Measurements from ENCODE around the gene IGLL1. TPM values are rescaled to one million over a fixed set of nuclear protein-coding genes. Genes with fewer than 3 reads are reported as not detected.
"Not testable (repeated sequence)": the region's sequence is repeated elsewhere in the genome, so short reads cannot be mapped to it uniquely, and the experiment has no call there.

Gene IGLL1
- total RNA-seq, 1 experiment from 2014 or later, result not detected

DNA sequence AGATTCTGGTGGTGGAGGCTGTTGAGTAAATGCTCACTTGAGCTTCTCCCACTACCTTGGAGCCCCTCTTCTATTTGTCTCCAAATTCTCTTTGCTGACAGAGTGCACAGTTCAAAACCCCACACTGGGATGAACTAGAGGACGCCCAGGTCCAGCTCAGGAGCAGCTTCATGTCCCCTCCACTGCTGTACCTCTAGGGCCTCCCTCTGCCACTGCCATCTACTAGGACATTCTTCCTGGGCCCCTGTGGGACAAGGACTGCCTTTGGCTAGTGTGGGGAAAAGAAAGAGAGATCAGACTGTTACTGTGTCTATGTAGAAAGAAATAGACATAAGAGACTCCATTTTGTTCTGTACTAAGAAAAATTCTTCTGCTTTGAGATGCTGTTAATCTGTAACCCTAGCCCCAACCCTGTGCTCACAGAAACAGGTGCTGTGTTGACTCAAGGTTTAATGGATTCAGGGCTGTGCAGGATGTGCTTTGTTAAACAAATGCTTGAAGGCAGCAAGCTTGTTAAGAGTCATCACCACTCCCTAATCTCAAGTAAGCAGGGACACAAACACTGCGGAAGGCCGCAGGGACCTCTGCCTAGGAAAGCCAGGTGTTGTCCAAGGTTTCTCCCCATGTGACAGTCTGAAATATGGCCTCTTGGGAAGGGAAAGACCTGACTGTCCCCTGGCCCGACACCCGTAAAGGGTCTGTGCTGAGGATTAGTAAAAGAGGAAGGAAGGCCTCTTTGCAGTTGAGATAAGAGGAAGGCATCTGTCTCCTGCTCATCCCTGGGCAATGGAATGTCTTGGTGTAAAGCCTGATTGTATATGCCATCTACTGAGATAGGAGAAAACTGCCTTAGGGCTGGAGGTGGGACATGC is 44.1 kb downstream of the IGLL1 start:
- DNase-seq; H3K36me3 ChIP-seq (replicated peaks; ENCODE audit: control insufficient read depth, insufficient read depth, low read length); H3K4me3 ChIP-seq (ENCODE audit: insufficient read depth, low read depth, low read length): not testable (repeated sequence)
- peaks cover 16% of the 10 kb centered on the region; the same call in 1 of the 2 replicates for H3K27me3 ChIP-seq (ENCODE audit: control insufficient read depth, insufficient read depth, low read length)

DNA sequence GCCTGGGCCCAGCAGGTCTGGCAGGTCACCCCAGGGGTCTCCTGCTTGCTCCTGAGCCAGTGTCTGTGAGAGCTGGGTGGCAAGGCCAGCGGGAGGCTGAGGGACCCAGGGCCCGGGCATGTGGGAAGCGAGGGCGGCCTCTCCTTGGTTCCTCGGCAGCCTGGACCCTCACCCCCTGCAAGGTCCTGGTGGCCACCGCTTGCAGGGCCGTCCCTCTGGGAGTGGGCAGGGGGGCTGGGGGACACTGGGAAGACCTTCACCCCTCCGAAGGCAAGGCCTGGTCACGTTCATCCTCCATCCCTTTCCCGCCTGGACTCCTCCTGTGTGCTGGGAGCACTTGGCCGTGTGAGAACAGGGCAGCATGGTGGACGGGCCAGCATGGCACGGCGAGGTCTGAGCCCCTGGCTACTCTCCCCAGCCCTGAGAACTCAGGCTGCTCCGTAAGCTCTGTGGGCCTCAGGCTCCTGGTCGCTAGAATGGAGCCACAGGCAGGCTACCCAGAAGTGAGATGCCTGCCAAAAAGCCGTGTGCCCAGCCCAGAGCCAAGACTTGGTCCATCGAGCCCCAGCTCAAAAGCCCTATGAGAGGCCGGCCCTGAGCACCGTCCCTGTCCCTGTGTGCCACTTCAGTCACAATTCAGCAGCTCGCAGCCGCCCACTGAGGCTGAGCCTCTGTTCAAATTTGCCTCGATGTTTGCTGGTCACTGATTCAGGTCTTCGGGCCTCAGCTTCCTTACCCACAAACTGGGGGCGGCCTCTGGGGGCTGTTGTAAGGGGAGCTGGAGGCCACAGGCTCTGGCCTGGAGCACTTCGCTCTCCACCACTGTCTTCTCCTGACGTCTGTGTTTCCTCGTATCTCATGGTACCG is 45.0 kb downstream of the IGLL1 start:
- peaks cover 16% of the 10 kb centered on the region; the same call in 1 of the 2 replicates for H3K27me3 ChIP-seq (ENCODE audit: control insufficient read depth, insufficient read depth, low read length)
- peak; percentile 27 for DNase-seq
- H3K36me3 ChIP-seq (replicated peaks; ENCODE audit: control insufficient read depth, insufficient read depth, low read length), result no peaks in the 10 kb centered on the region
- H3K4me3 ChIP-seq (ENCODE audit: insufficient read depth, low read depth, low read length), result no peak overlapping the region

DNA sequence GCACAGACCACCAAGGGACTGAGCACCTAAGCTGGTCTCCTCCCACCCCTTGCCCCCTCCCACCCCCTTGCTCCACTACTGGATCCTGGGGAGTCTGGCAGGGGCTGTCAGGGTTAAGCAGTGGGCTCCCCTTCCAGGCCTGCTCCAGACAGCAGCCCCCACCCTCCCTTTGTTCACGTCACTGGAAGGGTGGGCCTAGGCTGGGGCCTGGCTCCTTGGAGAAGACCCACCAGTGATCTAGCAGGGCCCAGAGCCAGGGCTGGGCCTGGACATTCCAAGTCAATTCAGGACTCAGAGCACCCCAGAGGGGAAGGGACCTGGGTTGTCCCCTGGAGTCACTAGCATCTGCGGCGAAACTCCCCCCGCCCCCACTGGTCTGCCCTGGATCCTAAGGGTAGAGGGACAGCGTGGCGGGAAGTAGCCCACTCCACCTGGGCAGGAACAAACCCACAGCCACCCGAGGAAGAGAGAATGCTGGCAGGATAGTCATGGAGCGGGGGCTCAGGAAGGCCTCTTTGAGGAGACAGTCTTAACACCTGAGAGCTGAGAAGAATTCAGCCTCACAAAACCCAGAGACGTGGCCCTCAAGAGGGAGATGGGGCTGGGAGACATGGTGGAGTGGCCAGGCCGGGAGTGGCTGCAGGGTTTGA is 45.8 kb downstream of the IGLL1 start:
- Histone ChIP-seq H3K4me3 (ENCODE audit: insufficient read depth, low read depth, low read length) (no peak overlapping the region), H3K36me3 (replicated peaks; ENCODE audit: control insufficient read depth, insufficient read depth, low read length) (no peaks in the 10 kb centered on the region), H3K27me3 (ENCODE audit: control insufficient read depth, insufficient read depth, low read length) (peaks cover 16% of the 10 kb centered on the region; the same call in 1 of the 2 replicates)
- DNase-seq, result peak; percentile 55

DNA sequence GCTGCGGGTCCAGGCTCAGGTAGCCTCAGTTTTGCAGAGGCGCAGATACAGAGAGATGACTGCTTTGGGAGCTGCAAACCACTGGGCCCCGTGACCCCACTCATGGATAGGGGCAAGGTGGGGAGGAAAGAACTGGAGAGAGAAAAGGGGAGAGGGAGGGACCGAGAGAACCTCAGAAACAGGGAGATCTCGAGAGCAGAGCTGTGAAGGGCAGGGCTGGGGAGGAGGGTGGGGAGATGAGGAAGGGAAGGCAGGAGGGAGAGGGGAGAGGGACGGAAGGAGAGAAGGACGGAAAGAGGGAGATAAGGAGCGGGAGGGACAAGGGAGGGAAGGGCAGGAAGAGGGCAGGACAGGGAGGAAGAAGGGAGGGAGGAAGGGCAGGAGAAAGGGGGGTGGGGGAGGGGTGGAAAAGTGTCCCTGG is 46.3 kb downstream of the IGLL1 start:
- H3K4me3 ChIP-seq (ENCODE audit: insufficient read depth, low read depth, low read length), result peak overlapping the region; percentile 37
- no peak for DNase-seq
- H3K36me3 ChIP-seq (replicated peaks; ENCODE audit: control insufficient read depth, insufficient read depth, low read length), result no peaks in the 10 kb centered on the region
- peaks cover 16% of the 10 kb centered on the region; the same call in 1 of the 2 replicates for H3K27me3 ChIP-seq (ENCODE audit: control insufficient read depth, insufficient read depth, low read length)

DNA sequence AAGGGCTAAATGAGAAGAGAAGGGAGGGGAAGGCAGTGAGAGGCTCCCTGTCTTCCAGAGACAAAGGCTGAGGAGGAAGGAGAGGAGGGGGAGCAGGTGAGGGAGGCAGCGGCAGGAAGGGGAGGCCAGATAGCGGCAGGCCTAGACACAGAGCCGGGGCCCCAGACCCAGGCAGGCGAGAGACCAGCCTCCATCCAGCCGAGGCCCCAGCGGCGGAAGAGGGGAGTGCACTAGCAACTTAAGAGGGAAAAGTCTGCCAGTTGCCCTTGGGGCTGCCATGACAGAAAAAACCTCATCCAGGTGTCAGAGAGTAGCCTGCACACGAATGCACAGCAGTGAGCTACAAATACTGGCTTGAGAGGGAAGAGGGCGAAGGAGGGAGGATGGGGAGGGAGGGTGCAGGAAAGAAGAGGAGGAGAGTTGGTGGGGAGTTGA is 46.7 kb downstream of the IGLL1 start:
- H3K27me3 ChIP-seq (ENCODE audit: control insufficient read depth, insufficient read depth, low read length), result peaks cover 16% of the 10 kb centered on the region; the same call in 1 of the 2 replicates
- peak overlapping the region; percentile 37 for H3K4me3 ChIP-seq (ENCODE audit: insufficient read depth, low read depth, low read length)
- no peaks in the 10 kb centered on the region for H3K36me3 ChIP-seq (replicated peaks; ENCODE audit: control insufficient read depth, insufficient read depth, low read length)
- peak; percentile 92 for DNase-seq

DNA sequence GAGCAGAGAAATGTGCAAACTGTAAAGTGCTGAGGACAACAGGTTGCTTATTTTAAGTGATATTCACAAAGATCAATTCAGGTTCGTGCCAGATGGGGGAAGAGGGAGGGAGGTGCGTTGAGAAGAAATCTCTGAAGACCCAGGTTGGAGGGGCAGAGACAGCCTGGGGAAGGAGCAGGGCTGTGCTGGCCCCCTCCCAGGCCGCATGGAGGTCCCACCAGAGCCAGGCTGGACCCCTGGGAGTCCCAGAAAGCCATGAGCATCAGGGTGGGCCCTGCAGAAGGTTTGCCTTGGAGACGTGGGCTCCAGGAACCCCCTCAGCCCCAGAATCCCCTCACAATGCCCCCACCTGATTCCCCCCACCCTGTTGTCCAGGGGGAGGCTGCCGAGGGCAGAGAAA is 47.4 kb downstream of the IGLL1 start:
- H3K4me3 ChIP-seq (ENCODE audit: insufficient read depth, low read depth, low read length), result no peak overlapping the region

DNA sequence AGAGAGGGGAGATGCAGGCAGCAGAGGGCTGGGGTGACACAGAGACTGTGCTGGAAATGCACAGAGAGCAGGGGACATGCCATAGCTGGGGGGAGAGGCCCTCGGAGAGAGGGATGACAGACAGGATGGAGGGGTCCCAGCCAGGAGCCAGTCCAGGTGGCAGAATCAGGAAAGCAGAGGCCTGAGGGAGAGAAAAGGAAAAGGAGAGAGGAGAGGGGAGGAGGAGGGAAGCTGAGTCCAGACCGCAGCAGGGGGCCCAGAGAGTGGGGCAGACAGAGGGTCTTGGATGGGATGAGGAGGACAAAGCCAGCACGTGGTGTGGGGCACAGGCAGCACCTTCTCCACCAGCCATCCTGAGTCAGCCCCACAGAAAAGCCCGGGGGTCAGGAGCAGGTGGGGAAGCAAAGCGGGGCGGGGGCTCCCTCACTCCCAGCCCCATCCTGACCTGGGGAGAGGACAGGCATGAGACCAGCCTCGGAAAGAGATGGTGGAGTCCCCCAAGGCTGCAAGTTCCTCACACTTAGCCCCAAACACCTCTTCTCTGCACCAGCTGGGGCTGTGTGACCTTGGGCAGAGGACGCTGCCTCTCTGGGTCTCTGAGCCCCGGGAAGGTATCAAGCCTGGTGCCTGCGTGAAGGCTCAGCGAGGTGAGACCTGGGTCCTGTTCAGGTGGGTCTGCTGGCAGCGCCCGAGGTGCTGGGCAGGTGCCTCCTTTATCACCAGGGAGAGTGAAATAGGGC is 48.0 kb downstream of the IGLL1 start:
- Histone ChIP-seq H3K4me3 (ENCODE audit: insufficient read depth, low read depth, low read length) (no peak overlapping the region), H3K36me3 (replicated peaks; ENCODE audit: control insufficient read depth, insufficient read depth, low read length) (no peaks in the 10 kb centered on the region), H3K27me3 (ENCODE audit: control insufficient read depth, insufficient read depth, low read length) (peaks cover 10% of the 10 kb centered on the region; the same call in 1 of the 2 replicates)
- peak; percentile 34 for DNase-seq

More for the DNA sequence above, 47.4 kb downstream of the IGLL1 start:
- H3K36me3 ChIP-seq (replicated peaks; ENCODE audit: control insufficient read depth, insufficient read depth, low read length), result no peaks in the 10 kb centered on the region
- peaks cover 14% of the 10 kb centered on the region; the same call in 1 of the 2 replicates for H3K27me3 ChIP-seq (ENCODE audit: control insufficient read depth, insufficient read depth, low read length)
- peak; percentile 48 for DNase-seq

DNA sequence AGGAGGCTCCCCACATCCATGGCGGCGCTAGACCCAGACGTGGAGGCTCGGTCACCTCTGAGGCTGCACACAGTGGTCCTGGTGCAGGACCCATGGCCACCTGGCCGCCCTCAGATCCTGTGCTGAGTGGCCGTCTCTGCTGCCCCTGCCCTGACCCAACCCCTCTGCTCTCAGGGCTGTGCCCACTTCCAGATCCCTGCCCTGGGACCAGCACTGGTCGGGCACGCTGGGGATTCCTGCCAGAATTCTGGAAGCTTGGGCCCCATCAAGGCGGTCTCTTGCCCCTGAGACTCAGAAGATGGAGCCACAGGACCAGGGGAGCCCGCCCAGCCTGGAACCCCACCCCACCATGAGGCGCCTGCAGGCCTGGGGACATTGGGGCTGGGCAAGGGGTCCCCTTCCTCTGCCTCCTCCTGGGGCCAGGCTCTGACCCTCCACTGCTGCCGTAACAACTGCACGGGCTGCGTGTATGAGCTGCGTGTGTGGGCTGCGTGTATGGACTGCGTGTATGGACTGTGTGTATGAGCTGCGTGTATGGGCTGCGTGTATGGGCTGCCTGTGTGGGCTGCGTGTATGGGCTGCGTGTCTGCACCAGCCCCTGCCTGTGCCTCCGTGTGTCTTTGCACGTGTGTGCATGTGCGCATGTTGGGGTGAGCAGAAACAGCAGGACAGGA is 48.7 kb downstream of the IGLL1 start:
- H3K4me3 ChIP-seq (ENCODE audit: insufficient read depth, low read depth, low read length), result no peak overlapping the region
- H3K27me3 ChIP-seq (ENCODE audit: control insufficient read depth, insufficient read depth, low read length), result peaks cover 12% of the 10 kb centered on the region; the same call in 1 of the 2 replicates
- peak; percentile 30 for DNase-seq
- H3K36me3 ChIP-seq (replicated peaks; ENCODE audit: control insufficient read depth, insufficient read depth, low read length), result no peaks in the 10 kb centered on the region

DNA sequence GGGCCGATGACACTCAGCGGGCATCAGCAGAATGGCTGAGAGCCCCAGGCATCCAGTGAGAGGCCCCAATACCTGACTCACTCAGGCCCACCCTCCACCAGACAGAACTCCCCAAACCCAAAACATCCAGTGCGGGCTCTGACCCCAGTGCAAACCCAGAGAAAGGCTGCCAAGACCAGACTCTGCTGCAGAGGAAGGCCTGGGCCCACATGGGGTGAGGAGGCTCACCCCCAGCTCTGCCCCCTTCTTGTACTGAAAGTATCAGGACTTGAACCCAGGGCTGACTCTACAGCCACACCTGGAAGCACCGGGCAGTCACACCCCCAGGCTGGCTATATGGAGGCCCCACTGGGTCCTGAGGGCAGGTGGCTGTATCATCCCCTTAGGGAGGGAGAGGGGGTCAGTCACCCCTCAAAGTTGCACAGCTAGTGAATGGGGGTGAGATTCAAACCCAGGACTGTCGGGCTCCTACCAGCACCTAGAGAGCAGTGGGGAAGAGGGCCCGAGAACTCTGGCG is 49.3 kb downstream of the IGLL1 start:
- H3K36me3 ChIP-seq (replicated peaks; ENCODE audit: control insufficient read depth, insufficient read depth, low read length), result no peaks in the 10 kb centered on the region
- peaks cover 12% of the 10 kb centered on the region; the same call in 1 of the 2 replicates for H3K27me3 ChIP-seq (ENCODE audit: control insufficient read depth, insufficient read depth, low read length)
- no peak overlapping the region for H3K4me3 ChIP-seq (ENCODE audit: insufficient read depth, low read depth, low read length)
- DNase-seq, result peak; percentile 23

DNA sequence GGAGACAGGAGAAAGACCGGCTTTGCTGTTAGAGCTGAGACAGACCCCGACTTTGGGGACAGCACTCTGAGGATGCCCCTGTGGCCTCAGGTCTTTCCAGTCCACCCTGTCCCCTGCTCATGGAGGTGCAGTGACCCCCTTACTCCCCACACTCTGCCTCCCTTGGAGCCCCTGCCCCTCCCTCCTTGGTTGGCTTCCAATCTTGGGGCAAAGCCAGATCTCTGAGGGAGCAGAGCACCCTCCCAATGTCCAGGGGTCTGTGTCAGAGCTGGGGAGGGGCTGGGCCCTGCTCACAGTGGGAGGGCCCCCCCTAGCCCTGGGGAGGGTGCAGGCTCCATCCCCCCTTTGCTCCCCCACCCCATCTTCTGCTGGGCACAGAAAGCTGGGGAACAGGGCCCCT is 50.0 kb downstream of the IGLL1 start:
- DNase-seq, result peak; percentile 26
- Histone ChIP-seq H3K36me3 (replicated peaks; ENCODE audit: control insufficient read depth, insufficient read depth, low read length) (no peaks in the 10 kb centered on the region), H3K4me3 (ENCODE audit: insufficient read depth, low read depth, low read length) (no peak overlapping the region), H3K27me3 (ENCODE audit: control insufficient read depth, insufficient read depth, low read length) (peaks cover 13% of the 10 kb centered on the region)

DNA sequence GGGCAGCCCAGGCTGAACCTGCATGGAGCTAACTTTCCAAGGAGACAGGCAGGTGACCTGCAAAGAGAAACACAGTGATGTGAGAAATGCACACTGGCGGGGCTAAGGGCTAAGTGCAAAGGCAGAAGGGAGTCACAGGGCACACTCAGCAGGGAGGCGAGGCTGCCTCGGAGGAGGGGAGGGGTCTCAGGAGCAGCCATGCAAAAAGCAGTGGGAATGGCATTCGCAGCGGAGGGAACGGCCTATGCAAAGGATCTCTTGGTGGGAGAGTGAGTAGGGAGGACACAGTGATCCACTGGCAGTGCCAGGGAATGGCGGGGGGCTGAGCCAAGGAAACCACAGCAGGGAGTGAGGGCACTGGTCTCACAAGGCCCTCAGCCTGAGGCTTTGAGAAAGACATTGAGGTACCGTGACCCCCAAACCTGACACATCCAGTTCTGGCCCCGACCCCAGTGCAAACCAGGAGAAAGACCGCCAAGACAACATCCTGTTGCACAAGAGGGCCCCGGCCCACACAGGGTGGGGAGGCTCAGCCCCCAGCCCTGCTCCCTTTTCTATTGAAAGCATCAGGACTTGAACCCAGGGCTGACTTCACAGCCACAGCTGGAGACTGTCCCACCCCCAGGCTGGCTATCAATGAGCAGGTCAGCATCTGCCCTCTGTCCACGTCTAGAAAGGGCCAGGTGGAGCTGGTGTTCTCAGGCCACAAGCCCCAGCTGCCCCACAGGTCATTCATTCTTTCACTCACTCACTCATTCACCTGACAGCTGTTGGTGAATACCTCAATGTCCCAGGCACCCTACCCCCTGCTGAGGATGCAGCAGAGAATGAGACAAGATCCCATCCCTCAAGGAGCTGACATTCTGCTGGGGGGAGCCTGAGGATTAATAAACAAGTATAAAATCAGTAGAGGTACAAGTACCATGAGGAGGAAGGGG is 50.7 kb downstream of the IGLL1 start:
- H3K4me3 ChIP-seq (ENCODE audit: insufficient read depth, low read depth, low read length), result no peak overlapping the region
- DNase-seq, result peak; percentile 63
- peaks cover 13% of the 10 kb centered on the region for H3K27me3 ChIP-seq (ENCODE audit: control insufficient read depth, insufficient read depth, low read length)
- no peaks in the 10 kb centered on the region for H3K36me3 ChIP-seq (replicated peaks; ENCODE audit: control insufficient read depth, insufficient read depth, low read length)

DNA sequence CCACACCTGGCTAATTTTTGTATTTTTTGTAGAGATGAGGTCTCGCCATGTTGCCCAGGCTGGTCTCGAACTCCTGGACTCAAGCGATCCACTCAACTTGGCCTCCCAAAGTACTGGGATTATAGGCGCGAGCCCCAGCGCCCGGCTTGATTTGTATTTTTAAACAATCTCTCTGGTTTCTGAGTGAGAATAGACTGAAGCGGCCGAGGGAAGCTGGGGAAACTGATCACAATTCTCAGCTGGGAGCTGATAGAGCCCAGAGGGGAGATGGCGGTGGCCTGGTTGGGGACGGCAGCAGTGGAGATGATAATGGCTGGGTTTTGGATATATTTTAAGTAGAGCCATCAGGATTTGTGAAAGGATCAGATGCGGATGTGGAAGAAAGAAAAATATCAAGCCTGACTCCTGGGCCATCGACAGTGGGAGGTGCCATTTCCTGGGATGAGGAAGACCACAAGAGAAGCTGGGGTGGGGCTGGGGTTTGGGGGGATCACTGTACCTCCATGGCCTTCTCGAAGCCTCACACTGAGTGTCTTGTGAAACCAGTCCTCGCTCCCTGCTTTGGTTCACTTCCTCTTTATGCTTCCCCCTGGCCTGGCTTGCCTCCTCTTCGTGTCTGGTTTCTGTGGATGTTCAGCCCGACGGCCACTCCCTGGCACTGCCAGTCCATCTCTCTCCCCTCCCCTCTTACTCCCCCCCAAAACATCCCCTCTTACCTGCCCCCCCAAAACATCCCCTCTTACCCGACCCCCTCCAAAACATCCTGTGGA is 51.9 kb downstream of the IGLL1 start:
- no peak overlapping the region for H3K4me3 ChIP-seq (ENCODE audit: insufficient read depth, low read depth, low read length)

More for the DNA sequence above, 51.9 kb downstream of the IGLL1 start:
- Histone ChIP-seq H3K36me3 (replicated peaks; ENCODE audit: control insufficient read depth, insufficient read depth, low read length) (no peaks in the 10 kb centered on the region), H3K27me3 (ENCODE audit: control insufficient read depth, insufficient read depth, low read length) (peaks cover 24% of the 10 kb centered on the region)
- DNase-seq, result no peak
